MM.1S (cell line): Measurements from ENCODE around the gene RABEP2.

ENCODE experiments used
- CTCF ChIP-seq: fragments of 300-600 bp; sonication (generic); IDR thresholded peaks from 2 replicates; pipeline ENCODE4 v1.5.1; 2016; ENCODE audit warnings: antibody characterized with exemption, low read length, mixed read lengths
- EZH2 ChIP-seq: fragments of 300-600 bp; sonication (generic); optimal IDR thresholded peaks from 2 replicates; pipeline ENCODE3; 2017; ENCODE audit warnings: low read depth, mild to moderate bottlenecking, antibody characterized with exemption, low read length, mixed read lengths
- EZH2phosphoT487 ChIP-seq: fragments of 300-600 bp; sonication (generic); IDR thresholded peaks from 2 replicates; pipeline ENCODE4 v1.6.1; 2018; ENCODE audit warnings: antibody characterized with exemption, low read length

GRCh38 chr16:28900601-28901000 lies 24.4 kb downstream of the RABEP2 start:
- TF ChIP-seq CTCF (no peak), EZH2 (no peak), EZH2phosphoT487 (no peak)
